Retina (tissue), 1 donor: ENCODE results near the gene SMAGP.
"Not testable (repeated sequence)": the region's sequence is repeated elsewhere in the genome, so short reads cannot be mapped to it uniquely, and the experiment has no call there.

Experiments used
- DNase-seq: peaks from one replicate; pipeline ENCODE4 v3.0.0-alpha.2; 2016

The SMAGP gene

GRCh38 chr12:51263341-51263740 is 6.9 kb downstream of the SMAGP start:
- no peak for DNase-seq

- no peak for DNase-seq
Measured at GRCh38 chr12:51262758-51263177, 7.4 kb downstream of the SMAGP start.

GRCh38 chr12:51259600-51259999 is 10.6 kb downstream of the SMAGP start:
- not testable (repeated sequence) for DNase-seq

- no peak for DNase-seq
Measured at GRCh38 chr12:51254536-51254935, 15.7 kb downstream of the SMAGP start.

- DNase-seq: no peak
Measured at GRCh38 chr12:51253276-51253675, 16.9 kb downstream of the SMAGP start.

- no peak for DNase-seq
Measured at GRCh38 chr12:51247523-51248206, 22.6 kb downstream of the SMAGP start.

- no peak for DNase-seq
Measured at GRCh38 chr12:51246254-51246853, 23.9 kb downstream of the SMAGP start.

- DNase-seq: no peak
Measured at GRCh38 chr12:51245476-51246253, 24.6 kb downstream of the SMAGP start.

- DNase-seq: no peak
Measured at GRCh38 chr12:51244269-51244668, 25.9 kb downstream of the SMAGP start.

GRCh38 chr12:51242876-51243275 is 27.3 kb downstream of the SMAGP start:
- no peak for DNase-seq

GRCh38 chr12:51242120-51242519 is 28.1 kb downstream of the SMAGP start:
- no peak for DNase-seq

- DNase-seq: no peak
Measured at GRCh38 chr12:51240971-51241370, 29.2 kb downstream of the SMAGP start.

GRCh38 chr12:51238510-51239334 is 31.5 kb downstream of the SMAGP start, which contains the start of gene DAZAP2:
Gene DAZAP2 (plus strand): TSS chr12:51238826. CDS start chr12:51238908, 82 bp downstream.
- DNase-seq: peak; percentile 96

GRCh38 chr12:51238037-51238509 is 32.1 kb downstream of the SMAGP start:
- DNase-seq: peak; percentile 22

GRCh38 chr12:51234530-51234929 is 35.7 kb downstream of the SMAGP start:
- no peak for DNase-seq

GRCh38 chr12:51232642-51233041 is 37.6 kb downstream of the SMAGP start:
- DNase-seq: no peak

GRCh38 chr12:51229116-51229809 is 41.0 kb downstream of the SMAGP start:
- no peak for DNase-seq

GRCh38 chr12:51227962-51228361 is 42.3 kb downstream of the SMAGP start:
- DNase-seq: no peak

GRCh38 chr12:51227112-51227511 is 43.1 kb downstream of the SMAGP start:
- not testable (repeated sequence) for DNase-seq

GRCh38 chr12:51225771-51226170 is 44.4 kb downstream of the SMAGP start:
- DNase-seq: no peak

GRCh38 chr12:51225234-51225633 is 45.0 kb downstream of the SMAGP start:
- no peak for DNase-seq

- DNase-seq: no peak
Measured at GRCh38 chr12:51224625-51225024, 45.6 kb downstream of the SMAGP start.
